GM23248 (cell line): ENCODE results near the gene TEX9. TPM values are rescaled to one million over a fixed set of nuclear protein-coding genes. Genes with fewer than 3 reads are reported as not detected.

Source experiments
- DNase-seq: peaks from one replicate; pipeline ENCODE4 v3.0.0-alpha.2; 2015
- H2AFZ ChIP-seq: fragments of 200-600 bp; sonication (generic); 2 replicates; pipeline ENCODE4 v1.6.1; 2016; ENCODE audit warnings: antibody characterized with exemption
- H3F3A ChIP-seq: fragments of 200-600 bp; sonication (generic); 2 replicates; pipeline ENCODE4 v1.6.1; 2016; ENCODE audit warnings: mild to moderate bottlenecking, antibody characterized with exemption, mixed run types; ENCODE audit not compliant: insufficient read depth
- H3K27ac ChIP-seq: fragments of 200-600 bp; sonication (generic); 2 replicates; pipeline ENCODE4 v1.5.1; 2016; ENCODE audit warnings: mild to moderate bottlenecking
- H3K27me3 ChIP-seq: fragments of 200-600 bp; sonication (generic); replicated peaks from 2 replicates; pipeline ENCODE4 v1.6.1; 2016; ENCODE audit warnings: mild to moderate bottlenecking; ENCODE audit not compliant: insufficient read depth
- H3K36me3 ChIP-seq: fragments of 200-600 bp; sonication (generic); 2 replicates; pipeline ENCODE4 v1.6.1; 2016; ENCODE audit warnings: low read depth, mild to moderate bottlenecking
- H3K4me1 ChIP-seq: fragments of 200-600 bp; sonication (generic); 2 replicates; pipeline ENCODE4 v1.6.1; 2016; ENCODE audit warnings: mild to moderate bottlenecking; ENCODE audit not compliant: insufficient read depth
- H3K4me2 ChIP-seq: fragments of 200-600 bp; sonication (generic); one replicate; pipeline ENCODE4 v1.6.1; 2016; ENCODE audit warnings: mild to moderate bottlenecking; ENCODE audit not compliant: unreplicated experiment
- H3K4me3 ChIP-seq: fragments of 200-600 bp; sonication (generic); 2 replicates; pipeline ENCODE4 v1.5.1; 2016; ENCODE audit warnings: mild to moderate bottlenecking
- H3K79me2 ChIP-seq: fragments of 200-600 bp; sonication (generic); 2 replicates; pipeline ENCODE4 v1.6.1; 2016; ENCODE audit warnings: mild to moderate bottlenecking; ENCODE audit not compliant: insufficient read depth
- H3K9ac ChIP-seq: fragments of 200-600 bp; sonication (generic); 2 replicates; pipeline ENCODE4 v1.6.1; 2016; ENCODE audit warnings: mild to moderate bottlenecking
- H3K9me2 ChIP-seq: fragments of 200-600 bp; sonication (generic); 2 replicates; pipeline ENCODE4 v1.6.1; 2016; ENCODE audit warnings: mixed run types, mild to moderate bottlenecking, moderate library complexity; ENCODE audit not compliant: insufficient read depth
- H3K9me3 ChIP-seq: fragments of 200-600 bp; sonication (generic); one replicate; pipeline ENCODE4 v1.6.1; 2017; ENCODE audit warnings: low read depth
- H4K20me1 ChIP-seq: fragments of 200-600 bp; sonication (generic); 2 replicates; pipeline ENCODE4 v1.6.0; 2016; ENCODE audit not compliant: insufficient read depth
- EZH2 ChIP-seq: fragments of 200-600 bp; sonication (generic); IDR thresholded peaks from 2 replicates; pipeline ENCODE4 v1.6.1; 2018; ENCODE audit warnings: antibody characterized with exemption, mild to moderate bottlenecking; ENCODE audit not compliant: insufficient read depth, poor library complexity, severe bottlenecking
- EZH2phosphoT487 ChIP-seq: fragments of 200-600 bp; sonication (generic); IDR thresholded peaks from 2 replicates; pipeline ENCODE4 v1.6.1; 2018; ENCODE audit warnings: antibody characterized with exemption, moderate library complexity, mild to moderate bottlenecking, low read depth; ENCODE audit not compliant: insufficient read depth
- WGBS, 2 experiments: methylation state at CpG; one replicate each; pipeline ENCODE4 v1.1.6; 2015 to 2017; ENCODE audit warnings: low lambda C conversion rate in 2 of 2, low coverage in 1 of 2; ENCODE audit errors: missing lambda C conversion rate in 2 of 2; 5-methylcytosine and 5-hydroxymethylcytosine counted together
- in situ Hi-C: fragments of 300-500 bp; cut with MboI; formaldehyde crosslinking; loops from 2 replicates; pipeline ENCODE4 v1.15.0; 2020
- polyA plus RNA-seq: library from polyadenylated mRNA; unstranded; fragments of >200 nt; fragmentation: Nextera tagmentation; extraction: Ambion mirVana; gene quantifications from 2 replicates; pipeline ENCODE4 v1.2.1, GENCODE V29; 2016
- total RNA-seq: library from RNA; depleted of rRNA; stranded (reverse); fragments of >200 nt; shearing (Covaris generic); gene quantifications from 2 replicates; pipeline ENCODE4 v1.2.3, GENCODE V29; 2014

The TEX9 gene
- total and polyA plus RNA-seq, 2 experiments from 2014 or later: 3.5 to 4.3 TPM

GRCh38 chr15:56323435-56323834 lies 41.8 kb upstream of the TEX9 start:
- Histone ChIP-seq H3K9ac (no peak overlapping the region), H3K9me3 (no peaks in the 10 kb centered on the region), H3K4me3 (no peak overlapping the region), H3K4me2 (no peak overlapping the region), H3K27ac (no peak overlapping the region), H3K9me2 (0 out of 2 replicates have a peak, but pooled peaks cover 6% of the 10 kb centered on the region), H3K36me3 (no peaks in the 10 kb centered on the region), H3K4me1 (peaks cover 24% of the 10 kb centered on the region), H2AFZ (peak overlapping the region; percentile 58), H3K27me3 (no peaks in the 10 kb centered on the region), H3F3A (peaks cover 8% of the 10 kb centered on the region; the same call in 1 of the 2 replicates), H4K20me1 (no peaks in the 10 kb centered on the region), H3K79me2 (no peaks in the 10 kb centered on the region)
- TF ChIP-seq EZH2phosphoT487 (no peak), EZH2 (no peak)
- DNase-seq: no peak
- WGBS, 2 experiments: 0 to 3% methylated on average over 1 of the region's 1 CpG
- in situ Hi-C loops: no loop called here

GRCh38 chr15:56325186-56325585 lies 40.0 kb upstream of the TEX9 start:
- in situ Hi-C loops: no loop called here
- Histone ChIP-seq H3K9me2 (0 out of 2 replicates have a peak, but pooled peaks cover 6% of the 10 kb centered on the region), H3K36me3 (no peaks in the 10 kb centered on the region), H3K9me3 (no peaks in the 10 kb centered on the region), H3K27me3 (no peaks in the 10 kb centered on the region), H3K27ac (peak overlapping the region; percentile 79), H4K20me1 (no peaks in the 10 kb centered on the region), H3K79me2 (no peaks in the 10 kb centered on the region), H3K4me2 (peak overlapping the region; percentile 44), H3K4me1 (peaks cover 24% of the 10 kb centered on the region), H3K9ac (peak overlapping the region; percentile 32; the same call in 1 of the 2 replicates), H2AFZ (peak overlapping the region; percentile 58), H3K4me3 (no peak overlapping the region), H3F3A (peaks cover 8% of the 10 kb centered on the region; the same call in 1 of the 2 replicates)
- WGBS, 2 experiments: 33 to 42% methylated on average over 3 of the region's 3 CpGs
- peak; percentile 70 for DNase-seq
- TF ChIP-seq EZH2phosphoT487: no peak
- no peak for TF ChIP-seq EZH2

DNA sequence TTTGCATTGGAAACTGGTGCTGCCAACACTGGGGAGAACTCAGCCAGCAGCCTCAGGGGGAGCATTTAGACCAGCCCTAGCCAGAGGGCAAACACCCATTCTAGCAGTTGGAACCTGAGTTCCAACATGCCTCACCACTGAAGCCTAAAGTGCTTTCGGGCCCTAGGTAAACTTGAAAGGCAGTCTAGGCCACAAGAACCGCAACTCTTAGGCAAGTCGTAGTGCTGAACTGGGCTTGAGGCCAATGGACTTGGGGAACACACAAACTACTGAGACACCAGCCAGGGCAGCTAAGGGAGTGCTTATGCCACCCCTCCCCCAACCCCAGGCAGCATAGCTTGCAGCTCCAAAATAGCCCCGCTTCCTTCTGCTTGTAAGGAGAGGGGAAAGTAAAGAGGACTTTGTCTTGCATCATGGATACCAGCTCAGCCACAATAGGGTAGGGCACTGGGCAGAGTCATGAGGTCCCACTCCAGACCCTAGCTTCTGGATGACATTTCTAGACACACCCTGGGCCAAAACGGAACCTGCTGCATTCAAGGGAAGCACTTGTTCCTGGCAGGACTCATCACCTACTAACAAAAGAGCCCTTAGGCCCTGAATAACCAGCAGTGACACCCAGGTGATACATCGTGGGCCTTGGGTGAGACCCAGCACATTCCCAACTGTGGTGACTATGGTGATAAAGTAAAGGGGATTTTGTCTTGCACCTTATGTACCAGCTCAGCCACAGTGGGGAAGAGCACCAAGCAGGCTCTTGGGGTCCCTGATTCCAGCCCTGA lies 37.3 kb upstream of the TEX9 start:
- Histone ChIP-seq H3K79me2 (no peaks in the 10 kb centered on the region), H3K27me3 (no peaks in the 10 kb centered on the region), H3K27ac (no peak overlapping the region), H3F3A (peaks cover 8% of the 10 kb centered on the region; the same call in 1 of the 2 replicates), H3K36me3 (no peaks in the 10 kb centered on the region), H2AFZ (no peak overlapping the region), H4K20me1 (no peaks in the 10 kb centered on the region), H3K4me3 (no peak overlapping the region), H3K9me3 (no peaks in the 10 kb centered on the region), H3K4me1 (peaks cover 24% of the 10 kb centered on the region), H3K4me2 (no peak overlapping the region), H3K9ac (no peak overlapping the region), H3K9me2 (0 out of 2 replicates have a peak, but pooled peaks cover 6% of the 10 kb centered on the region)
- DNase-seq: peak; percentile 17
- 56 to 60% methylated on average over 6 of the region's 6 CpGs for WGBS, 2 experiments
- TF ChIP-seq EZH2: no peak
- in situ Hi-C loops: no loop called here

- Histone ChIP-seq H3K9me2 (no peaks in the 10 kb centered on the region), H3F3A (no peaks in the 10 kb centered on the region), H3K36me3 (no peaks in the 10 kb centered on the region), H3K9ac (no peak overlapping the region), H4K20me1 (no peaks in the 10 kb centered on the region), H3K79me2 (no peaks in the 10 kb centered on the region), H3K27ac (no peak overlapping the region), H2AFZ (no peak overlapping the region; the same call in 1 of the 2 replicates), H3K4me1 (no peaks in the 10 kb centered on the region), H3K9me3 (no peaks in the 10 kb centered on the region), H3K27me3 (no peaks in the 10 kb centered on the region), H3K4me3 (no peak overlapping the region), H3K4me2 (no peak overlapping the region)
- TF ChIP-seq EZH2: no peak
- no peak for TF ChIP-seq EZH2phosphoT487
- in situ Hi-C loops: no loop called here
- DNase-seq: no peak
- WGBS, 2 experiments: 14 to 15% methylated on average over 2 of the region's 2 CpGs
Measured at GRCh38 chr15:56337084-56337725, 28.0 kb upstream of the TEX9 start.
